ENCODE measurements around the gene MRS2.

DNA sequence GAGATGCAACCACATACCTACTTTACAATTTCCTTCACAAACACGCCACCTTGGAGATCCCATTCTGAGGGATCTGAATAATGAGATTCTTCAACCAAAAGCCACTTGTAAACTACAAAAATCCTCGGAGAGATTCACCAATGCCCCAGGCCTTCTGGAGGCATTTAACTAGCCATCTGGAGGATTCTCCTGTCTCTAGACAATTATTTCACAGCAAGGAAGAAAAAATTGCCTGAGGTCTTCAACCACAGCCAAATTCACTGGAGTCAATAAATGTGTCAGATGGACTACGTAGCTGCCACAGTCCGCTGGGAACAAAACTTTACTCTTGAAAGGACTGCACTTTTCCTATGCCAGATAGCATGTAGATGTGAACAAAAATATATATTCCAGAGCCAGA, 25.9 kb upstream of the MRS2 start:
- no peak for TF ChIP-seq CTCF (IDR thresholded peaks at IDR 0.05)
- TF ChIP-seq POLR2A (IDR thresholded peaks at IDR 0.05): no peak
